ENCODE measurements around the gene HES7.

The HES7 gene

GRCh38 chr17:8143581-8144400, 19.9 kb upstream of the HES7 start:
- FAIRE-seq (no peak), DNase-seq (ENCODE audit: insufficient read length, low spot score) (no peak)

GRCh38 chr17:8142887-8143580, 19.1 kb upstream of the HES7 start:
- DNase-seq (ENCODE audit: insufficient read length, low spot score): no peak
- FAIRE-seq: no peak

GRCh38 chr17:8142158-8142886, 18.4 kb upstream of the HES7 start:
- DNase-seq (ENCODE audit: insufficient read length, low spot score) (no peak), FAIRE-seq (no peak)

- DNase-seq (ENCODE audit: insufficient read length, low spot score): no peak
- FAIRE-seq: no peak
Observed at GRCh38 chr17:8141741-8142140, 17.8 kb upstream of the HES7 start.

- FAIRE-seq (no peak), DNase-seq (ENCODE audit: insufficient read length, low spot score) (no peak)
Observed at GRCh38 chr17:8141045-8141444, 17.1 kb upstream of the HES7 start.

GRCh38 chr17:8140065-8141029, 16.4 kb upstream of the HES7 start:
- no peak for DNase-seq (ENCODE audit: insufficient read length, low spot score)
- FAIRE-seq: no peak

GRCh38 chr17:8138672-8139371, 14.9 kb upstream of the HES7 start:
- FAIRE-seq: peak; percentile 94
- no peak for DNase-seq (ENCODE audit: insufficient read length, low spot score)

GRCh38 chr17:8138374-8138671, 14.4 kb upstream of the HES7 start:
- no peak for DNase-seq (ENCODE audit: insufficient read length, low spot score)
- no peak for FAIRE-seq

GRCh38 chr17:8137645-8138373, 13.9 kb upstream of the HES7 start:
- DNase-seq (ENCODE audit: insufficient read length, low spot score) (no peak), FAIRE-seq (no peak)

GRCh38 chr17:8133941-8134340, 10.0 kb upstream of the HES7 start:
- FAIRE-seq (no peak), DNase-seq (ENCODE audit: insufficient read length, low spot score) (no peak)

GRCh38 chr17:8133399-8133798, 9.5 kb upstream of the HES7 start:
- DNase-seq (ENCODE audit: insufficient read length, low spot score): no peak
- FAIRE-seq: peak; percentile 9

- FAIRE-seq (peak; percentile 49), DNase-seq (ENCODE audit: insufficient read length, low spot score) (peak; percentile 45)
Observed at GRCh38 chr17:8131844-8132441, 8.0 kb upstream of the HES7 start.

GRCh38 chr17:8128125-8128784, 4.3 kb upstream of the HES7 start:
- FAIRE-seq (no peak), DNase-seq (ENCODE audit: insufficient read length, low spot score) (no peak)

GRCh38 chr17:8126491-8127066, 2.7 kb upstream of the HES7 start:
- DNase-seq (ENCODE audit: insufficient read length, low spot score): no peak
- FAIRE-seq: no peak

GRCh38 chr17:8125947-8126490, 2.1 kb upstream of the HES7 start:
- no peak for DNase-seq (ENCODE audit: insufficient read length, low spot score)

GRCh38 chr17:8125154-8125946, 1.4 kb upstream of the HES7 start:
- peak; percentile 82 for DNase-seq (ENCODE audit: insufficient read length, low spot score)
- no peak for FAIRE-seq

More at GRCh38 chr17:8125947-8126490, 2.1 kb upstream of the HES7 start:
- no peak for FAIRE-seq

Measured in HTR-8/SVneo (cell line).